GM12878 (cell line): Measurements from ENCODE around the gene SAMD4A. TPM values are rescaled to one million over a fixed set of nuclear protein-coding genes. Genes with fewer than 3 reads are reported as not detected.

Source experiments
- ATAC-seq: fragments of 200-7000 bp; cut with Tn5 transposase; 3 replicates; pipeline ENCODE4 v1.9.1; 2020; ENCODE audit warnings: mild to moderate bottlenecking, moderate library complexity
- BruUV-seq: library from RNA; stranded (reverse); fragments of 400-500 nt; replicated peaks from 2 replicates; lab custom pipeline; 2021; lab: Mats Ljungman, UMichigan
- CTCF ChIA-PET: fragments of 300-600 bp; sonication (Branson Sonifier 250); formaldehyde crosslinking; extraction: SDS; loops from one replicate; lab custom pipeline; 2021; ENCODE audit warnings: inconsistent platforms; lab: Yijun Ruan, JAX
- POLR2A ChIA-PET: fragments of 350-600 bp; formaldehyde crosslinking; extraction: SDS; loops from one replicate; lab custom pipeline; 2021; ENCODE audit warnings: inconsistent platforms; lab: Charles Lee
- RAD21 ChIA-PET: fragments of 300-600 bp; sonication (Branson Sonifier 250); formaldehyde crosslinking; loops from one replicate; lab custom pipeline; 2023; ENCODE audit warnings: antibody characterized with exemption; ENCODE audit not compliant: unreplicated experiment; lab: Charles Lee
- SMC1A ChIA-PET: fragments of 300-600 bp; sonication (Branson Sonifier 250); formaldehyde crosslinking; loops from one replicate; lab custom pipeline; 2023; ENCODE audit not compliant: unreplicated experiment, uncharacterized antibody; lab: Charles Lee
- DNase-seq: peaks from one replicate; pipeline ENCODE4 v3.0.0-alpha.2; 2011; ENCODE audit warnings: low read depth, low spot score
- FAIRE-seq: peaks from 3 replicates; lab custom pipeline; 2011; peaks lifted over from hg19 to GRCh38; lab: Jason Lieb, UNC
- H2AFZ ChIP-seq: 2 replicates; pipeline ENCODE4 v1.6.0; 2011; ENCODE audit warnings: low read depth, low read length, control low read depth; ENCODE audit not compliant: control insufficient read depth
- H3K27ac ChIP-seq: 2 replicates; pipeline ENCODE4 v1.5.1; 2011; ENCODE audit warnings: control low read depth; ENCODE audit not compliant: control insufficient read depth, insufficient read depth
- H3K27me3 ChIP-seq, 2 experiments: replicated peaks in 1 of 2; 2 replicates each; pipeline versions ENCODE4 v1.6.0 to v1.6.1; 2011; ENCODE audit warnings: low read length in 1 of 2; ENCODE audit not compliant: control insufficient read depth in 2 of 2, insufficient read depth in 2 of 2
- H3K36me3 ChIP-seq, 2 experiments: 2 replicates each; pipeline ENCODE4 v1.5.1; 2011; ENCODE audit warnings: low read length in 1 of 2; ENCODE audit not compliant: control insufficient read depth in 2 of 2, insufficient read depth in 2 of 2
- H3K4me1 ChIP-seq: 2 replicates; pipeline ENCODE4 v1.6.1; 2011; ENCODE audit warnings: mild to moderate bottlenecking, low read length, moderate library complexity, mixed read lengths; ENCODE audit not compliant: control insufficient read depth, insufficient read depth
- H3K4me2 ChIP-seq: 2 replicates; pipeline ENCODE4 v1.6.0; 2011; ENCODE audit warnings: control low read depth; ENCODE audit not compliant: control insufficient read depth, insufficient read depth
- H3K4me3 ChIP-seq: fragments of 200-600 bp; sonication (generic); 2 replicates; pipeline ENCODE4 v1.5.1; 2016
- H3K79me2 ChIP-seq: 2 replicates; pipeline ENCODE4 v1.6.0; 2011; ENCODE audit warnings: low read length; ENCODE audit not compliant: control insufficient read depth, insufficient read depth
- H3K9ac ChIP-seq: 2 replicates; pipeline ENCODE4 v1.8.0; 2011; ENCODE audit warnings: low read length, control low read depth, mixed read lengths; ENCODE audit not compliant: control insufficient read depth, insufficient read depth
- H3K9me3 ChIP-seq: replicated peaks from 3 replicates; pipeline ENCODE4 v1.5.1; 2011; ENCODE audit warnings: mild to moderate bottlenecking, low read length; ENCODE audit not compliant: control insufficient read depth, insufficient read depth
- H4K20me1 ChIP-seq: 2 replicates; pipeline ENCODE4 v1.6.0; 2011; ENCODE audit not compliant: control insufficient read depth, insufficient read depth
- CBX5 ChIP-seq: sonication (generic); IDR thresholded peaks from 2 replicates; pipeline ENCODE4 v1.6.1; 2016; ENCODE audit warnings: low read depth, moderate library complexity, mild to moderate bottlenecking, inconsistent platforms
- CTCF ChIP-seq, 3 experiments: IDR thresholded peaks in 2 of 3; conservative IDR thresholded peaks in 1 of 3; 2 replicates each; pipeline ENCODE4 v1.5.1; 2011; ENCODE audit warnings: low read depth in 3 of 3, low read length in 3 of 3, mild to moderate bottlenecking in 3 of 3, control low read depth in 2 of 3, moderate library complexity in 2 of 3, inconsistent platforms in 1 of 3, mixed read lengths in 1 of 3; ENCODE audit not compliant: control insufficient read depth in 2 of 3, insufficient read depth in 1 of 3; ENCODE audit errors: extremely low read depth in 1 of 3
- LARP7 ChIP-seq: fragments of 450-650 bp; IDR thresholded peaks from 2 replicates; pipeline ENCODE4 v1.6.1; 2017; ENCODE audit warnings: mild to moderate bottlenecking
- RAD21 ChIP-seq: IDR thresholded peaks from 2 replicates; pipeline ENCODE4 v1.6.1; 2011; ENCODE audit warnings: mild to moderate bottlenecking, low read depth, low read length, moderate library complexity; ENCODE audit not compliant: insufficient read depth
- SMC3 ChIP-seq: IDR thresholded peaks from 2 replicates; pipeline ENCODE4 v1.6.1; 2011; ENCODE audit warnings: low read length, improper control_type of control experiment, borderline replicate concordance
- ZNF217 ChIP-seq: fragments of 450-650 bp; IDR thresholded peaks from 2 replicates; pipeline ENCODE4 v1.6.1; 2017; ENCODE audit warnings: antibody characterized with exemption, mild to moderate bottlenecking
- WGBS: methylation state at CpG from one replicate; pipeline ENCODE4 v1.1.6; 2016; ENCODE audit warnings: low lambda C conversion rate; ENCODE audit not compliant: insufficient replicate concordance, insufficient coverage; ENCODE audit errors: missing lambda C conversion rate; 5-methylcytosine and 5-hydroxymethylcytosine counted together
- in situ Hi-C: fragments of 300-500 bp; cut with MboI; formaldehyde crosslinking; loops from 9 replicates; pipeline ENCODE4 v1.14.3; 2018; ENCODE audit warnings: mixed read lengths
- intact Hi-C: fragments of 100-400 bp; cut with micrococcal nuclease; formaldehyde crosslinking; loops from one replicate; pipeline ENCODE4 v1.14.2; 2022; ENCODE audit not compliant: unreplicated experiment
- polyA plus RNA-seq, 11 experiments: library from polyadenylated mRNA; depleted of rRNA in 4 of 11; unstranded in 6 of 11; stranded (reverse) in 5 of 11; fragments of >200 nt; fragmentation: Nextera tagmentation in 4 of 11; fragmentation: Illumina TruSeq in 1 of 11; extraction: Ambion mirVana in 4 of 11; extraction: Trizol in 1 of 11; gene quantifications; 1 replicate in 1 of 11; 2 replicates in 10 of 11; pipeline versions ENCODE4 v1.2.1 to v1.2.3, GENCODE V29; 2011 to 2016; ENCODE audit warnings: inconsistent platforms in 2 of 11, missing spikeins in 2 of 11, low read depth in 1 of 11
- total RNA-seq, 4 experiments: library from RNA; depleted of rRNA in 3 of 4; stranded (reverse); fragments of >200 nt in 3 of 4; fragmentation: Illumina TruSeq in 1 of 4; extraction: Trizol in 1 of 4; gene quantifications; 2 replicates each; pipeline versions ENCODE4 v1.2.1 to v1.2.3, GENCODE V29; 2013 to 2021

Gene SAMD4A
- total and polyA plus RNA-seq, 10 of the 15 experiments (the other 5 are each of a cell fraction or from before 2014, with no cell fraction given) = 0.05 to 0.56 (median 0.31) TPM

GRCh38 chr14:54642801-54643695 is 76.1 kb downstream of the SAMD4A start:
- FAIRE-seq = no peak
- no peak for TF ChIP-seq CBX5
- TF ChIP-seq RAD21 = peak; percentile 56
- TF ChIP-seq ZNF217 = no peak
- peak; percentile 79 for TF ChIP-seq SMC3
- TF ChIP-seq LARP7 = no peak
- TF ChIP-seq CTCF (IDR thresholded peaks at IDR 0.05 in 2 of 3, conservative IDR thresholded peaks at IDR 0.05 in 1 of 3; ENCODE audit: control insufficient read depth in 2 of 3, extremely low read depth in 1 of 3, insufficient read depth in 1 of 3, low read depth in 3 of 3, low read length in 3 of 3) = peak; percentile 29 to 58 (median 35); a peak in 5 of 6 replicates
- TF ChIP-seq, all 136 proteins: peak for 3
- Histone ChIP-seq H3K27ac (no peak overlapping the region), H3K9ac (no peak overlapping the region), H3K79me2 (no peaks in the 10 kb centered on the region), H3K27me3 (0 out of 4 replicates have a peak, but pooled peaks cover 0 to 3% of the 10 kb centered on the region in 2 experiments), H3K9me3 (no peaks in the 10 kb centered on the region), H3K4me3 (no peak overlapping the region), H4K20me1 (no peaks in the 10 kb centered on the region), H3K4me1 (no peaks in the 10 kb centered on the region), H2AFZ (no peak overlapping the region), H3K36me3 (no peaks in the 10 kb centered on the region), H3K4me2 (no peak overlapping the region)
- intact Hi-C loops = loop anchor here (1.0 to 5.0 kb wide), 2 partner anchors 79 to 129 kb away; no protein-coding TSS in a partner anchor
- ChIA-PET CTCF (interaction anchor here (0.6 to 6.4 kb wide), 29 partner anchors 10 to 166 kb away, joined by 3 to 115 read pairs (median 5); partner anchors contain the start of gene SAMD4A), POLR2A (interaction anchor here (0.5 to 1.4 kb wide), 4 partner anchors 14 to 75 kb away, joined by 3 to 7 read pairs (median 4); no protein-coding TSS in a partner anchor), RAD21 (interaction anchor here (0.8 to 2.5 kb wide), 11 partner anchors 12 to 155 kb away, joined by 3 to 15 read pairs (median 4); no protein-coding TSS in a partner anchor), SMC1A (interaction anchor here (0.6 to 2.7 kb wide), 21 partner anchors 9 to 135 kb away, joined by 3 to 38 read pairs (median 3); partner anchors contain the start of genes CGRRF1 and SAMD4A)
- DNase-seq = no peak
- ATAC-seq = peak; percentile 76
- no TSS peak for BruUV-seq
- in situ Hi-C loops = loop anchor here (5.0 kb wide), 1 partner anchor 76 kb away; the partner anchor contains the start of gene SAMD4A
- 58% methylated on average over 9 of the region's 9 CpGs for WGBS
